ENCODE data around the gene IBA57.
"Not testable (repeated sequence)": the region's sequence is repeated elsewhere in the genome, so short reads cannot be mapped to it uniquely, and the experiment has no call there.

Gene IBA57

DNA sequence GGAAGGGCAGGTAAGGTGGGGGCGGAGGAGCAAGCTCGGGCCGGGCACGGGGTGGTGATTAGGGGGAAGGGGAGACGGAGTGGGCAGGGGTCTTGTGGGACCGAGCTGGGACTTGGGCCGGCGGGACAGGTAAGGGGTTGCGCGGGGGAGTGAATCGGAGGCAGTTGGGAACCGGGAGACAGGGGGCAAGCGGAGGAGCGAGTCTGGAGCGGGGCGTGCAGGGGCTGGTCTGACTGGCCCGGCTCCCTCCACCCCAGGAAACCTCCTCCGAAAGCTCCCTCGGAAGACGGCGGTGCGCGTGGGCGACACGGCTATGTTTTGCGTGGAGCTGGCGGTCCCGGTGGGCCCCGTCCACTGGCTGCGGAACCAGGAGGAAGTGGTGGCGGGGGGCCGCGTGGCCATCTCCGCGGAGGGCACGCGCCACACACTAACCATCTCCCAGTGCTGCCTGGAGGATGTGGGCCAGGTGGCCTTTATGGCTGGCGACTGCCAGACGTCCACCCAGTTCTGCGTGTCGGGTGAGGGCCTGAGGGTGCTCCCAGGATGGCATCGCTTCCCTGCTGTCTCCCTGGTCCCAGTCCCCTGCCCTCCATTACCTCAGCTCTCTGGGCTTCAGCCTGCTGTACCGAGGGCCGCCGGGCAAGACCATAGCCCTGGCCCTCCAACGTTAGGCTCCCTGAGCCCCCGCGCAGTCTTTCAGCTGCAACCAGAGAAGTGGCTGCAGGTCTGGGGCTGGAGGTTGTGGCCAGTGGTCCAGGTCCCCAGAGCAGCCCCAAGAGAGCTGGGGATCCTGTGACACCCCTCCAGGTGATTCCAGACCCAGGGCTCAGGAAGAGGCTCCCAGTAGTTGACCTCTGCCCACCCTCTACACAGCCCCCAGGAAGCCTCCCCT, 48.6 kb downstream of the IBA57 start:
- no peak overlapping the region for H3K27ac Mint-ChIP-seq
- no peaks in the 10 kb centered on the region for H3K27me3 Mint-ChIP-seq
- H3K4me1 Mint-ChIP-seq (ENCODE audit: low read depth): no peaks in the 10 kb centered on the region
- H3K36me3 Mint-ChIP-seq (ENCODE audit: low read depth): no peaks in the 10 kb centered on the region
- peak overlapping the region; percentile 63 for H3K4me3 Mint-ChIP-seq
- no peaks in the 10 kb centered on the region for H3K9me3 Mint-ChIP-seq

DNA sequence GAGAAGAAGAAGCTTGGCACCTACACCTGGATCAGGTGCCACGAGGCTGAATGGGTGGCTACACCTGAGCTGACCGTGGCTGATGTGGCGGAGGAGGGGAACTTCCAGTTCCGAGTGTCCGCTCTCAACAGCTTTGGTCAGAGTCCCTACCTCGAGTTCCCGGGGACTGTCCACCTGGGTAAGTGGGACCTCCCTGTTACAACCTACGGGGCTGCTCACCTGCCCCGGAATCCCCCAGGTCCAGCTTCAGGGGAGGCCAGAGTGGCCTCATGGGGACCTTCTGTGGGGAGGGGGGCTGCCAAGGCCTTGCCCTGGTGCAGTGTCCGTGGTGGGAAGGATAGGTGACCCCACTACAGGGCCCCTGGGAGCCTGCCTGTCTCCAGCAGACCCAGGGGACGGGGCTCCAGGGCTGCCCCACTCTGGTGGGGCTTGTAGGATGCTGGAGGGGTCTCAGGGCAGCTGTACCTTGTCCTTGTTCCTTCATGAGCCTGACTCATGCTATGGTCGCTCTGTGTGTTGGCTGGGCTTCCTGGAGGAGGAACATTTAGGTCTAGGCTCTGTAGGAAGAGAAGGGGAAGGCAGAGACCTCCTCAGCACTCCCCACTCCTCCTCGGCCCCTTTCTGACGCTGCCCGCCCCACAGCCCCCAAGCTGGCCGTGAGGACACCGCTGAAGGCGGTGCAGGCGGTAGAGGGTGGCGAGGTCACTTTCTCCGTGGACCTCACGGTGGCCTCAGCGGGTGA, 49.5 kb downstream of the IBA57 start:
- Mint-ChIP-seq H3K27me3 (no peaks in the 10 kb centered on the region), H3K4me1 (ENCODE audit: low read depth) (no peaks in the 10 kb centered on the region), H3K36me3 (ENCODE audit: low read depth) (peaks cover 2% of the 10 kb centered on the region), H3K4me3 (no peak overlapping the region), H3K9me3 (no peaks in the 10 kb centered on the region), H3K27ac (no peak overlapping the region)

DNA sequence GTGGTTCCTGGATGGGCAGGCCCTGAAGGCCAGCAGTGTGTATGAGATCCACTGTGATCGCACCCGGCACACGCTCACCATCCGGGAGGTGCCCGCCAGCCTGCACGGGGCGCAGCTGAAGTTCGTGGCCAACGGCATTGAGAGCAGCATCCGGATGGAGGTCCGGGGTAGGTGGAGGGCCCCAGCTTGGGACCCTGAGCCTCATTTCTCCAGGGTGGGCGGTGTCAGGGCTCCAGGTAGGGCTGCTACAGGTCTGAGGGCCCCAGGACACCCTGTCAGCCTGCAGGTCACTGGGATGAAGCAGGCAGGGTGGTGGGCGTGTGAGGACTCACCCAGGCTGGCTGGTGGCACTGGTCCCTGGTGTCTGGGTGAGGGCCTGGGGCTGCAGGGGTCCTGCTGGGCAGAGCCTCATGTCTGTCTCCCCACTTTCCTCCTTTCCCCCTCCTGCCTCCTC, 50.1 kb downstream of the IBA57 start:
- H3K4me1 Mint-ChIP-seq (ENCODE audit: low read depth): no peaks in the 10 kb centered on the region
- H3K27me3 Mint-ChIP-seq: no peaks in the 10 kb centered on the region
- H3K4me3 Mint-ChIP-seq: no peak overlapping the region
- H3K9me3 Mint-ChIP-seq: no peaks in the 10 kb centered on the region
- peaks cover 4% of the 10 kb centered on the region for H3K36me3 Mint-ChIP-seq (ENCODE audit: low read depth)
- no peak overlapping the region for H3K27ac Mint-ChIP-seq

DNA sequence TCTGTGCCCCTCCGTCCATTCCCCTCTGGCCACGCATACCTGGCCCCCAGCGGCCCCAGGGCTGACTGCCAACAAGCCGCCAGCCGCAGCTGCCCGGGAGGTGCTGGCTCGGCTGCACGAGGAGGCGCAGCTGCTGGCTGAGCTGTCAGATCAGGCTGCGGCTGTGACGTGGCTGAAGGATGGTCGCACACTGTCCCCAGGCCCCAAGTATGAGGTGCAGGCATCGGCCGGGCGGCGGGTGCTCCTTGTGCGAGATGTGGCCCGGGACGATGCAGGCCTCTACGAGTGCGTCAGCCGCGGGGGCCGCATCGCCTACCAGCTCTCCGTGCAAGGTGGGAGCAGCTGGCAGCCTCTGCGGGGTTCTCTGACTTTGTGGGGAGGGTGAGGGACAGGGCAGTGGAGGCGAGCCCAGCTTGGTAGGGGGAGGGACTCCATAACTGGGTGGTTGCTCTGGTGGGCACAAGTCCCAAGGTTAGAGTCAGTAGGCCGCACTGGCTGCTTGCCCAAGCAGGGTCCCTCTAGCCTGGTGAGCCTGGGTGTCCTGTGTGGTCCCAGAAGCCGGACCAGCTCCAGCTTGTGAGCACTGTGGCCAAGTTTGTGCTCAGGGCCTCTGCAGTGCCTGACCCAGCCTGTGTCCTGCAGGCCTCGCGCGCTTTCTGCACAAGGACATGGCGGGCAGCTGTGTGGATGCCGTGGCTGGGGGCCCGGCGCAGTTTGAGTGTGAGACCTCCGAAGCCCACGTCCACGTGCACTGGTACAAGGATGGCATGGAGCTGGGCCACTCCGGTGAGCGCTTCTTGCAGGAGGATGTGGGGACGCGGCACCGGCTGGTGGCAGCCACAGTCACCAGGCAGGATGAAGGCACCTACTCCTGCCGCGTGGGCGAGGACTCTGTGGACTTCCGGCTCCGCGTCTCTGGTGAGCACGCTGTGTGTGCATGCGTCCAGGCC, 51.0 kb downstream of the IBA57 start:
- Mint-ChIP-seq H3K9me3 (no peaks in the 10 kb centered on the region), H3K27me3 (no peaks in the 10 kb centered on the region), H3K4me1 (ENCODE audit: low read depth) (no peaks in the 10 kb centered on the region), H3K36me3 (ENCODE audit: low read depth) (peaks cover 7% of the 10 kb centered on the region), H3K27ac (no peak overlapping the region), H3K4me3 (no peak overlapping the region)

DNA sequence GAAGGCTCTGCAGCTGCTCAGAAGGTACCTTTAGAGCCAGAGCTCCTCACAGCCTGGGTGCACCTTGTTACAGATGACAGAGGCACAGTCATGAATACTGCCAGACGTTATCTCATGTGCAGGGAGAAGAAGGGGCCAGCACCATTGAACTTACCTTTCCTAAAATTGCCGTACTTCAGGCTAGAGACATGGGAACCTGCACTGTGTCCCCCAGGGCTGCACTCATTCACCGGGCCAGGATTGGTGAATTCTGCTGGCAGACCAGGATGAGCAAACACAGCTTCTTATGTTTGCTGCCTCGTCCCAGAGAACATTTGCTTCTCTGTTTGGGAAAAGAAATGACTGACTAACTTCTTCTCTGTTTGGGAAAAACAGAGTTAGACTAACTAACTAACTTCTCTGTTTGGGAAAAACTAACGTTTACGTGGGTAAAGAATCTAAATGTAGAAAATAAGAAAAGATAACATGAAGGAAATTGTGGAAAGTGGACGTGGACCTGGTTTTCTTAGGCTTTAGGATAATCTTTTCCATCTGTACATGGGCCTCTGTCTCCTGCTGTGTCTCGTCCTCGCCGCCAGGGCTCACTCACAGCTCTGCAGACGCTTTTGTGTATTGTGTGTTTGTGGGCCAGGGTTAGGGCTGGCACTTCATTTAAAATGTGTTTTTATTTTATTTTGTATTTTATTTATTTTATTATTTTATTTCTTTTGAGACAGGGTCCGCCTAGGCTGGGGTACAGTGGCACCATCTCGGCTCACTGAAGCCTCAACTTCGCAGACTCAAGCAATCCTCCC, 52.1 kb downstream of the IBA57 start:
- peaks cover 7% of the 10 kb centered on the region for H3K36me3 Mint-ChIP-seq (ENCODE audit: low read depth)
- H3K4me3 Mint-ChIP-seq: no peak overlapping the region
- no peaks in the 10 kb centered on the region for H3K9me3 Mint-ChIP-seq
- H3K4me1 Mint-ChIP-seq (ENCODE audit: low read depth): no peaks in the 10 kb centered on the region
- H3K27ac Mint-ChIP-seq: no peak overlapping the region
- no peaks in the 10 kb centered on the region for H3K27me3 Mint-ChIP-seq

DNA sequence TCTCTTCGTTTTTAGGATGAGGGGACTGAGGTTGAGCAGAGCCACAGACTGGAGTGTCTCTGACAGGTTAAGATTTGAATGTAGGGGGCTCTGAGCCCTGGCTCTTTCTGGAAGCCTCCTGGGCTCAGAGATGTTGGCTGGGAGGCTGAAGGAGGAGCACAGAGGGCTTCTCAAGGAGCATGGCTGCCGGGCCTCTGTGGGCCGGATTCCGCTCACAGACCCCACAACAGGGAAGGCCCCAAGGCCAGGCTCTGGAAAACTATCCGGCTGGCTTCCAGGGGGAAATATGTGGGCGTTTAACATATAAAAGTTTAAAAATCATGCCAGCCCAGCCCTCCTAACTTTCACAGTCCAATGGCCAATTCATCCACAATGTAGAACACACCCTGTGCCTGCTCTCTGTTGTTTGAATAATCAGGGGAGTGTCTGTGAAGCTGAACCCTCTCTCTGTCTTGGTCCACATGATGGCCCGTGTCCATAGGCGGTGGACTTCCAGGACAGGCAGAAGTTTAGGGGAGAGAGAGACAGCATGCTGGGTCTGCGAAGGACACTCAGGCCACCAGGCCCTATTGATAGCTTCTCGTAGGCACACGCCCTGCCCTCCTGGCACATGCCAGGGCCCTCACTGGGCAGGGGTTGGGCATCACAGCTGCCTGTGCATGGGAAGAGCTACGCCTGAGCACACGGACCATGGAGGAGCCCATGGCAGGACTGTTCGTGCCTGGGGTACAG, 53.1 kb downstream of the IBA57 start:
- Mint-ChIP-seq H3K4me1 (ENCODE audit: low read depth) (no peaks in the 10 kb centered on the region), H3K4me3 (no peak overlapping the region), H3K27ac (no peak overlapping the region), H3K27me3 (no peaks in the 10 kb centered on the region), H3K9me3 (no peaks in the 10 kb centered on the region), H3K36me3 (ENCODE audit: low read depth) (peaks cover 9% of the 10 kb centered on the region)

DNA sequence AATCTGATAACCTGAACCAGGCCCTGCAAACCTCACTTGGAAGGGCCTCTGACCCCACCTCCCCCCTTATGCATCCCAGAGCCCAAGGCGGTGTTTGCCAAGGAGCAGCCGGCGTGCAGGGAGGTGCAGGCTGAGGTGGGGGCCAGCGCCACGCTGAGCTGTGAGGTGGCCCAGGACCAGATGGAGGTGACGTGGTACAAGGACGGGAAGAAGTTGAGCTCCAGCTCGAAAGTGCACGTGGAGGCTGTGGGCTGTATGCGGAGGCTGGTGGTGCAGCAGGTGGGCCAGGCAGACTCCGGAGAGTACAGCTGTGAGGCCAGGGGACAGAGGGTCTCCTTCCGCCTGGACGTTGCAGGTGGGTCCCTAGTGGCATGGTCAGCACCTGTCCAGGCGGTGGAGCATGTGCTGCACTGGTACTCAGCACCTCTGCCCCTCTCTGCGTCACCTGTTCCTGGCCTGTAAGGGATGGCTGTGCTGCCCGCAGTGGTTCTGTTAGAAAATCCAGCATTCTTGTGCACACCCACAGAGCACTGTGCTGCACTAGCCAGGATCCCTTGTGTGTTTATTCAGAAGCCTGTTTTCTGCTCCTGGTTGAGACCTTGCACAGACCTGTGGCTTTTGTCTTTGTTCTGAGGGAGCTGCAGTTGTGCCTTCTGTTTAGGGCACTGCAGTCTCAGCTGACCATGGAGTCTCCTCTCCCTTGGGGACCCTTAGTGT, 53.8 kb downstream of the IBA57 start:
- peaks cover 15% of the 10 kb centered on the region for H3K36me3 Mint-ChIP-seq (ENCODE audit: low read depth)
- no peak overlapping the region for H3K27ac Mint-ChIP-seq

DNA sequence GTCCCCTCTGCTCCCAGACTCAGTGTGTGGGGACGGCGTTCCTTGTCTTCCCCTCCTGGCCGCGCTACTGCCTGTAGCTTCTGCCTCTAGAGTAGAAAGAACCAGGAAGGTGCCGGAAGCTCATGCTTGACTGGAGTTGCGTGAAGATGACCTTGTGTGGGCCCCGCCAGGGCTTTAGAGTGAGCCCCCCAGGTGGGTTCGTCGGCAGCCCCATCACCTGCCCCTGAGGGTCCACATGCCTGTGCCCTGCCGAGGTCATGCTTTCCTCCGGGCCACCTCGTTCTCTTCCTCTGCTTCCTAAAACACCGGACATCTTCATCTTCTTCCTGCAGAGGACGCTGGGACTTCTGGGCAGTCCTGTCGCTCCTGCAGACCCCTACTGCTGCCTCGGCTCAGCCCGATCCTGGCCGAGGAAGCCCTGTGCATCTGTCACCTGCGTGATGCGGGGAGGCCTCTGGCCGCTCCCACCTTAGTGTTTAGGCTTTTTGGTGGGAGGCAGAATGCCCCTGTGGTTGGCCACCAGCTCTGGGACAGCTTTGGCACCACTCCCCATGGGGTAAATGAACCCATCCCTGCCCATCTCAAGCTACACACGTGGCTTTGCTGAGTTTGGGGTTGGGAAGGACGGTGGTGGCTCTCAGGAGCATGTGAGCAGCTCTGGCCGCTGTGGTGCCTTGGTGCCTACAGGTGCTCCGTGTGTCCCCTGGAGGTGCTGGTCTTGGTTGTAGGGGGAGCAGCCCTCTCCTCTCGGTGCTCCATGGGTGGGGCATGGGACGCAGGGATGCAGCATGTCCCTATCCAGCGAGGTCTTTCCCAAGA, 54.6 kb downstream of the IBA57 start:
- H3K4me3 Mint-ChIP-seq: no peak overlapping the region
- no peaks in the 10 kb centered on the region for H3K27me3 Mint-ChIP-seq
- H3K9me3 Mint-ChIP-seq: no peaks in the 10 kb centered on the region
- peaks cover 23% of the 10 kb centered on the region for H3K36me3 Mint-ChIP-seq (ENCODE audit: low read depth)
- no peak overlapping the region for H3K27ac Mint-ChIP-seq
- no peaks in the 10 kb centered on the region for H3K4me1 Mint-ChIP-seq (ENCODE audit: low read depth)

More for the DNA sequence above, 53.8 kb downstream of the IBA57 start:
- no peaks in the 10 kb centered on the region for H3K4me1 Mint-ChIP-seq (ENCODE audit: low read depth)
- H3K27me3 Mint-ChIP-seq: no peaks in the 10 kb centered on the region
- H3K4me3 Mint-ChIP-seq: no peak overlapping the region
- no peaks in the 10 kb centered on the region for H3K9me3 Mint-ChIP-seq

DNA sequence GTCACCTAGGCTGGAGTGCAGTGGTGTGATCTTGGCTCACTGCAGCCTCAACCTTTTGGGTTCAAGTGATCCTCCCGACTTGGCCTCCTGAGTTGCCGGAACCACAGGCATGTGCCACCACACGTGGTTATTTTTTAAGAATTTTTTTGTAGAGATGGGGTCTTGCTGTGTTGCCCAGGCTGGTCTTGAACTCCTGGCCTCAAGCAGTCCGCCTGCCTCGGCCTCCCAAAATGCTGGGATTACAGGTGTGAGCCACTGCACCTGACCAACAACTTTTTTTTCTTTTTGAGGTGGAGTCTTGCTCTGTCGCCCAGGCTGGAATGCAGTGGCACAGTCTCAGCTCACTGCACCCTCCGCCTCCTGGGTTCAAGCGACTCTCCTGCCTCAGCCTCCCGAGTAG, 55.5 kb downstream of the IBA57 start:
- H3K27ac Mint-ChIP-seq; H3K9me3 Mint-ChIP-seq; H3K27me3 Mint-ChIP-seq; H3K4me1 Mint-ChIP-seq (ENCODE audit: low read depth); H3K4me3 Mint-ChIP-seq: not testable (repeated sequence)
- peaks cover 26% of the 10 kb centered on the region for H3K36me3 Mint-ChIP-seq (ENCODE audit: low read depth)

DNA sequence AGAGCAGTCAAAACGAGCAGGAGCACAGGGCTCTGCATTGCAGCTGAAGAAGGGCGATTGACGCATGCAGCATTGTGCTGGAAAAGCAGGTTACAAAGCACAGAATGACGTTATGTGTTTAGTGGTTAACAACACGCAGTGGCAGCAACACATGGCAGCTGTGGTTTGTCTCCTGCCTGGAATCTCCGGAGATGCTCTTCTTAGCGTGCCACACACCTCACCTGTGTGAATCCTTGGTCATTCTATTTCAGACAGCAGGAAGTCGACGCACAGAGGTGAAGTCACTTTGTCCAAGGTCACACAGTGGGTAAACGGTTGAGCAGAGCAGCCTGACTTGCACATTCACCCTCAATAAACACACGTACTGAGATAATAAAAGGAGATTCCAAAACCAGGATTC, 56.9 kb downstream of the IBA57 start:
- Mint-ChIP-seq H3K4me3 (no peak overlapping the region), H3K36me3 (ENCODE audit: low read depth) (peaks cover 26% of the 10 kb centered on the region), H3K9me3 (no peaks in the 10 kb centered on the region), H3K4me1 (ENCODE audit: low read depth) (no peaks in the 10 kb centered on the region), H3K27ac (no peak overlapping the region), H3K27me3 (no peaks in the 10 kb centered on the region)

DNA sequence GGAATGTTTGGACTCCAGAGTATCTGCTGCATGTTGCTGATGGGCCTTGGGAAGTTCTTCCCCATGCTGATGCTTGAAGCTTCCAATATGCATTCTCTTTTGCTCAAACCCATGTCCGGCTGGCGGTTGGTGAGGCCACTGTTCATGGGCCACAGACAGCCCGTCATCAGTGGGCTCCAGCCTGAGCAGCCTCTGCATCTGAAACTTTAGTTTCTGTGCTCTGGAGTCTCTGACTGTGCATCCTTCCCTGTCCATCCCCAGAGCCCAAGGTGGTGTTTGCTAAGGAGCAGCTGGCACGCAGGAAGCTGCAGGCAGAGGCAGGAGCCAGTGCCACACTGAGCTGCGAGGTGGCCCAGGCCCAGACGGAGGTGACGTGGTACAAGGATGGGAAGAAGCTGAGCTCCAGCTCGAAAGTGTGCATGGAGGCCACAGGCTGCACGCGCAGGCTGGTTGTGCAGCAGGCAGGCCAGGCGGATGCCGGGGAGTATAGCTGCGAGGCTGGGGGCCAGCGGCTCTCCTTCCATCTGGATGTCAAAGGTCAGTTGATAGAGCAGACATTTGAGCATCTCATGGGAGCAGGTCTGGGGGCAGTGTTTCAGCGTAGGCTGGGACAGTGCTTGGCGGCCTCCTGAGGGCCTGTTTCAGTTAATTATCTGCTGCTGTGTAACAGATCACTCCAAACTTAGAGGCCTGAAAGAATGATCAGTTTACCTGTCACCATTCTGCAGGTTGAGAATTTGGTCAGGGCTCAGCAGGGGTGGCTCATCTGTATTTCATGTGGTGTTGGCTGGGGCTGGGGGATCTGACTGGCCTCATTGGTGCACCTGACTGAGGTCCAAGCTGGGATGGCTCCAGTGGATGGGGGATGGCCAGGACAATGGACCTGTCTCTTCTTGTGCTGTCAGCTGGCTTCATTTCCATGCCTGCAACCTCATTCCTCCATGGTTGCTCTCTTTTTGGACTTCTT, 58.9 kb downstream of the IBA57 start:
- H3K36me3 Mint-ChIP-seq (ENCODE audit: low read depth): peaks cover 33% of the 10 kb centered on the region
- no peak overlapping the region for H3K27ac Mint-ChIP-seq
- no peak overlapping the region for H3K4me3 Mint-ChIP-seq
- H3K27me3 Mint-ChIP-seq: no peaks in the 10 kb centered on the region
- H3K9me3 Mint-ChIP-seq: no peaks in the 10 kb centered on the region
- no peaks in the 10 kb centered on the region for H3K4me1 Mint-ChIP-seq (ENCODE audit: low read depth)

Data from stimulated activated naive CD8-positive, alpha-beta T cell treated with anti-CD3 and anti-CD28 coated beads, Interleukin-15, Interleukin-2, amounts not matched to agents 100 ng/mL and 50 ng/mL, for 24 hours (primary cell).